ENCODE results near the gene EPB41L3.
"Not testable (repeated sequence)": the region's sequence is repeated elsewhere in the genome, so short reads cannot be mapped to it uniquely, and the experiment has no call there.

Gene EPB41L3

GRCh38 chr18:5543773-5544389, at the start of gene EPB41L3:
EPB41L3 (minus strand) TSS chr18:5543997; CDS start chr18:5489183, 54,814 bp downstream.
- no peak for DNase-seq (ENCODE audit: low read depth in 3 of 3)

- no peak for DNase-seq (ENCODE audit: low read depth in 3 of 3)
Measured at GRCh38 chr18:5588529-5588928, 44.7 kb upstream of the EPB41L3 start.

- DNase-seq (ENCODE audit: low read depth in 3 of 3), result no peak
Measured at GRCh38 chr18:5585653-5586052, 41.9 kb upstream of the EPB41L3 start.

GRCh38 chr18:5584746-5585417, 41.1 kb upstream of the EPB41L3 start:
- no peak for DNase-seq (ENCODE audit: low read depth in 3 of 3)

- DNase-seq (ENCODE audit: low read depth in 3 of 3), result no peak
Measured at GRCh38 chr18:5582849-5583681, 39.3 kb upstream of the EPB41L3 start.

GRCh38 chr18:5582076-5582475, 38.3 kb upstream of the EPB41L3 start:
- no peak for DNase-seq (ENCODE audit: low read depth in 3 of 3)

- DNase-seq (ENCODE audit: low read depth in 3 of 3), result no peak
Measured at GRCh38 chr18:5574843-5575242, 31.0 kb upstream of the EPB41L3 start.

GRCh38 chr18:5571666-5572065, 27.9 kb upstream of the EPB41L3 start:
- no peak for DNase-seq (ENCODE audit: low read depth in 3 of 3)

GRCh38 chr18:5570613-5571012, 26.8 kb upstream of the EPB41L3 start:
- not testable (repeated sequence) for DNase-seq (ENCODE audit: low read depth in 3 of 3)

GRCh38 chr18:5568416-5568815, 24.6 kb upstream of the EPB41L3 start:
- no peak for DNase-seq (ENCODE audit: low read depth in 3 of 3)

GRCh38 chr18:5558851-5559250, 15.1 kb upstream of the EPB41L3 start:
- no peak for DNase-seq (ENCODE audit: low read depth in 3 of 3)

GRCh38 chr18:5556310-5556974, 12.6 kb upstream of the EPB41L3 start:
- DNase-seq (ENCODE audit: low read depth in 3 of 3), result no peak

- DNase-seq (ENCODE audit: low read depth in 3 of 3), result no peak
Measured at GRCh38 chr18:5554629-5555028, 10.8 kb upstream of the EPB41L3 start.

GRCh38 chr18:5546660-5547059, 2.9 kb upstream of the EPB41L3 start:
- DNase-seq (ENCODE audit: low read depth in 3 of 3), result no peak

GRCh38 chr18:5543036-5543680, 639 bp downstream of the EPB41L3 start:
- no peak for DNase-seq (ENCODE audit: low read depth in 3 of 3)

- DNase-seq (ENCODE audit: low read depth in 3 of 3), result no peak
Measured at GRCh38 chr18:5542515-5543035, 1.2 kb downstream of the EPB41L3 start.

- no peak for DNase-seq (ENCODE audit: low read depth in 3 of 3)
Measured at GRCh38 chr18:5541644-5542043, 2.2 kb downstream of the EPB41L3 start.

- DNase-seq (ENCODE audit: low read depth in 3 of 3), result no peak
Measured at GRCh38 chr18:5539391-5539790, 4.4 kb downstream of the EPB41L3 start.

- no peak for DNase-seq (ENCODE audit: low read depth in 3 of 3)
Measured at GRCh38 chr18:5538544-5538943, 5.3 kb downstream of the EPB41L3 start.

GRCh38 chr18:5537860-5538259, 5.9 kb downstream of the EPB41L3 start:
- no peak for DNase-seq (ENCODE audit: low read depth in 3 of 3)

- DNase-seq (ENCODE audit: low read depth in 3 of 3), result no peak
Measured at GRCh38 chr18:5534845-5535244, 9.0 kb downstream of the EPB41L3 start.
